Measurements from ENCODE around the gene SDSL.

The SDSL gene

GRCh38 chr12:113396200-113396599 lies 26.0 kb upstream of the SDSL start:
- Histone ChIP-seq H3K4me1 (ENCODE audit: control insufficient read depth, insufficient read depth, low read length) (no peaks in the 10 kb centered on the region; the same call in 1 of the 2 replicates), H3K9me3 (ENCODE audit: control insufficient read depth, insufficient read depth, low read length) (no peaks in the 10 kb centered on the region), H3K27ac (ENCODE audit: low read length) (no peak overlapping the region), H3K27me3 (ENCODE audit: control insufficient read depth, insufficient read depth, low read length) (no peaks in the 10 kb centered on the region), H3K36me3 (ENCODE audit: control insufficient read depth, insufficient read depth, low read length) (no peaks in the 10 kb centered on the region), H3K4me3 (ENCODE audit: low read length) (no peak overlapping the region)
- DNase-seq (ENCODE audit: low read depth, low spot score), result no peak

DNA sequence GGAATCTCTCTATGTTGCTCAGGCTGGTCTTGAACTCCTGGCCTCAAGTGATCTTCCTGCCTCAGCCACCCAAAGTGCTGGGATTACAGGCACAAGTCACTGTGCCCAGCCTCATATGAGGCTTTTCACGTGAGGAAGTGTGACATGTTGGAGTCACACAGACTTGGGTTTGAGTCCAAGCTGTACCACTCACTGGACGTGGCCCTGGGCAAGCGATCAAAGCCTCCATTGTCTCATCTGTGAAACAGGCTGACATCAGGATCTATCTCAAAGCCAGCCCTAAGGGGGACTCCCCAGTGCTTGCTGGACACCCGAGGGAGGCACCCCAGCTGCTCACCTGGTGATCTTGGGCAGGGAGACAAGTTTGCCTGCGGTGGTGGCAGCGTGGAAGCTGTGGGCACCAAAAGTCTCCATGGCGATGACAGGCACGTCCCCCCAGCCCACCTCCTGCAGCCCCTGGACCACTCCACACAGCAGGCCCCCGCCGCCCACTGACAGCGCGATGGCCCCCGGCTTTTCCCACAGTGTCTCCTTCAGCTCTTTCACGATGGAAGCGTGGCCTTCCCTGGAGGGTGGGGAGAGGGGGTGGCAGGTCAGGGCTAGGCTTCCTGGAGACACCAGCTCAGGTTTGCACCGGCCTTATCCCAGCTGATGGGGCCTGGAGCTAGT lies 25.2 kb upstream of the SDSL start:
- DNase-seq (ENCODE audit: low read depth, low spot score), result no peak
- Histone ChIP-seq H3K27me3 (ENCODE audit: control insufficient read depth, insufficient read depth, low read length) (no peaks in the 10 kb centered on the region), H3K4me1 (ENCODE audit: control insufficient read depth, insufficient read depth, low read length) (no peaks in the 10 kb centered on the region; the same call in 1 of the 2 replicates), H3K4me3 (ENCODE audit: low read length) (no peak overlapping the region), H3K36me3 (ENCODE audit: control insufficient read depth, insufficient read depth, low read length) (no peaks in the 10 kb centered on the region), H3K27ac (ENCODE audit: low read length) (no peak overlapping the region), H3K9me3 (ENCODE audit: control insufficient read depth, insufficient read depth, low read length) (no peaks in the 10 kb centered on the region)
- WGBS (ENCODE audit: insufficient coverage, insufficient read length), result no CpG with 5 or more reads among the region's 16 CpGs

DNA sequence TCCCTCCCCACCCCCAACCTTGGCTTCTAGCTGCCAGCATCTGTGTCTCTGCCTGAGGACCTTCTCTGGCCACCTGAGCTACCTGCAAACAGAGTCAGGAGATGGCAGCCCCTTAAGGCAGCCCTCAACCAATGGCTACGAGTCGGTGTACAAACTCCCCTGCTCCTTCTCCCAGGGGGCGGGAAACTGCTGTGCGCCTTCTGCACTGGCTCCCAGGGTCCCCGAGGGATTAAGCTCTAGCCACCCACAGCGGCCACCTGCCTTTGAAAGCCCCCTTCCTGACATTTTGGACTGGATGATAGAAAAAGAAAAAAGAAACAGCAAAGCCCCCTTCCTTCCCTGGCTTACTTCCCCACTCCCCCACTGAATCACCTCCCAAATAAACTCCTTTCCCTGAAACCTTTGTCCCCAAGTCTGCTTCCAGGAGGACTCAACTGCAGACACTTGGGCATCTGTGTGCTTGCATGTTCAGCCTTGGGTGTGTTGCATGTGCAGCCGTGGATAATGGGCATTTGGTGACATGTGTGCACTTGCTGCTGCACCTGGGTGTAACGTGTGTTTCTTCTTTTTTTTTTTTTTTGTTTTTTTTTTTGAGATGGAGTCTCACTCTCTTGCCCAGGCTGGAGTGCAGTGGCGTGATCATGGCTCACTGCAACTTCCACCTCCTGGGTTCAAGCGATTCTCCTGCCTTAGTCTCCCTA lies 24.5 kb upstream of the SDSL start:
- DNase-seq (ENCODE audit: low read depth, low spot score), result no peak
- H3K9me3 ChIP-seq (ENCODE audit: control insufficient read depth, insufficient read depth, low read length), result no peaks in the 10 kb centered on the region
- H3K4me1 ChIP-seq (ENCODE audit: control insufficient read depth, insufficient read depth, low read length), result no peaks in the 10 kb centered on the region; the same call in 1 of the 2 replicates
- no CpG with 5 or more reads among the region's 10 CpGs for WGBS (ENCODE audit: insufficient coverage, insufficient read length)
- H3K36me3 ChIP-seq (ENCODE audit: control insufficient read depth, insufficient read depth, low read length), result no peaks in the 10 kb centered on the region
- H3K27ac ChIP-seq (ENCODE audit: low read length), result no peak overlapping the region
- no peak overlapping the region for H3K4me3 ChIP-seq (ENCODE audit: low read length)
- H3K27me3 ChIP-seq (ENCODE audit: control insufficient read depth, insufficient read depth, low read length), result no peaks in the 10 kb centered on the region

GRCh38 chr12:113398346-113399290 lies 23.6 kb upstream of the SDSL start:
- Histone ChIP-seq H3K27me3 (ENCODE audit: control insufficient read depth, insufficient read depth, low read length) (no peaks in the 10 kb centered on the region), H3K4me3 (ENCODE audit: low read length) (no peak overlapping the region), H3K36me3 (ENCODE audit: control insufficient read depth, insufficient read depth, low read length) (no peaks in the 10 kb centered on the region), H3K27ac (ENCODE audit: low read length) (no peak overlapping the region), H3K9me3 (ENCODE audit: control insufficient read depth, insufficient read depth, low read length) (no peaks in the 10 kb centered on the region), H3K4me1 (ENCODE audit: control insufficient read depth, insufficient read depth, low read length) (no peaks in the 10 kb centered on the region; the same call in 1 of the 2 replicates)
- DNase-seq (ENCODE audit: low read depth, low spot score), result no peak
- WGBS (ENCODE audit: insufficient coverage, insufficient read length), result no CpG with 5 or more reads among the region's 26 CpGs

GRCh38 chr12:113399490-113399889 lies 22.7 kb upstream of the SDSL start:
- DNase-seq (ENCODE audit: low read depth, low spot score), result no peak
- Histone ChIP-seq H3K9me3 (ENCODE audit: control insufficient read depth, insufficient read depth, low read length) (no peaks in the 10 kb centered on the region), H3K4me3 (ENCODE audit: low read length) (no peak overlapping the region), H3K27me3 (ENCODE audit: control insufficient read depth, insufficient read depth, low read length) (no peaks in the 10 kb centered on the region), H3K4me1 (ENCODE audit: control insufficient read depth, insufficient read depth, low read length) (no peaks in the 10 kb centered on the region; the same call in 1 of the 2 replicates), H3K36me3 (ENCODE audit: control insufficient read depth, insufficient read depth, low read length) (no peaks in the 10 kb centered on the region), H3K27ac (ENCODE audit: low read length) (no peak overlapping the region)
- no CpG with 5 or more reads among the region's 12 CpGs for WGBS (ENCODE audit: insufficient coverage, insufficient read length)

DNA sequence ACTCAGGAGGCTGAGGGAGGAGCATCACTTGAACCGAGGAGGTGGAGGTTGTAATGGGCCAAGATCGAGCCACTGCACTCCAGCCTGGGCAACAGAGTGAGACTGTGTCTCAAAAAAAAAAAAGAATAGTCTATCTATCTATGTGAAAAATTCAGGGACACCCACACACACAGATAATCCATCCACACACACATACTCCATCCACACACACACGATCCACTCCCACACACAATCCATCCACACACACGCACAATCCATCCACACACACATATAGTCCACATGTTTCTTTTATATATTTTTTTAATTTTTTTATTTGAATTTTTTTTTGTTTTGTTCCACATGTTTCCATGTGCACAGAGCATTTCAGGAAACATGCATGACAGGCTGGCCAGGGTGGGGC lies 21.8 kb upstream of the SDSL start:
- 100% methylated on average over 2 of the region's 4 CpGs for WGBS (ENCODE audit: insufficient coverage, insufficient read length)
- no peaks in the 10 kb centered on the region for H3K27me3 ChIP-seq (ENCODE audit: control insufficient read depth, insufficient read depth, low read length)

DNA sequence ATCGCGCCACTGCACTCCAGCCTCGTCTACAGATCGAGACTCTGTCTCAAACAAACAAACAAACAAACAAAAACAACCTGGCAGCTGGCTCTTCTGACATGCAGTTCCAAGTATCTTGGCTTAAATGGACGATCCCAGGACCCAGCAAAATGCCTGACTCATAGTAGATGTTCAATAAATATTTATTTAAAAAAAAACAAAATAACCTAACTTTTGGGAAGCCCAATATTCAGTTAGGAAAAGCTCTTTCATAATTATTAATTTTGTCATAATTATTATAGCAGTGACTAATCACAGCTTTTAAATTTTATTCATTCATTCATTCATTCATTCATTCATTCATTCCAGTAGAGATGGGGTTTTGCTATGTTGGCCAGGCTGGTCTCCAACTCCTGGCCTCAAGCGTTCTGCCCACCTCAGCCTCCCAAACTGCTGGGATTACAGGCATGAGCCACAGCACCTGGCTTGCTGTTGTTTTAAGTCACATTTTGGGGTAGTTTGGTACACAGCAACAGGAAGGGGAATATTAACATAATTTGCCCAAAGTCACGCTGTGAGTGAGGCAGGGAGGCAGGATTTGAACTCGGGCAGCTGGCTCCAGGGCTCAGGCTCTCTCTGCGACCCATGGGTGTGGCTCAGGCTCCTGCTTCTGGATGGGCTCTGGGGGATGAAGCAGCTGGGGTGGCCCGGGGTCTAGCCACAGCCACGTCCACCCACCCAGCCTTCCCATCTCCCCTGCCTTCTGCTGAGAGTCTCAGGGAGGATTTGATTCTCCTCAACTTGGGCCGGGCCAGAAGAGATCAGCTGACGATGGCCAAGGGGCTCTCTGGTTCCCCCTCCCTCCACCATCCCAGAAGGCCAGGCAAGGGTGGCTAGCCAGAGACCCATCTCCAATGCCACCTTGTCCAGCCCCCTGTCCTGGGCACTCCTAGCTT lies 20.8 kb upstream of the SDSL start:
- Histone ChIP-seq H3K4me1 (ENCODE audit: control insufficient read depth, insufficient read depth, low read length) (no peaks in the 10 kb centered on the region; the same call in none of the 2 replicates), H3K27me3 (ENCODE audit: control insufficient read depth, insufficient read depth, low read length) (no peaks in the 10 kb centered on the region), H3K36me3 (ENCODE audit: control insufficient read depth, insufficient read depth, low read length) (no peaks in the 10 kb centered on the region), H3K27ac (ENCODE audit: low read length) (no peak overlapping the region), H3K9me3 (ENCODE audit: control insufficient read depth, insufficient read depth, low read length) (no peaks in the 10 kb centered on the region), H3K4me3 (ENCODE audit: low read length) (no peak overlapping the region)
- no CpG with 5 or more reads among the region's 13 CpGs for WGBS (ENCODE audit: insufficient coverage, insufficient read length)
- no peak for DNase-seq (ENCODE audit: low read depth, low spot score)

More for the DNA sequence above, 21.8 kb upstream of the SDSL start:
- Histone ChIP-seq H3K36me3 (ENCODE audit: control insufficient read depth, insufficient read depth, low read length) (no peaks in the 10 kb centered on the region), H3K9me3 (ENCODE audit: control insufficient read depth, insufficient read depth, low read length) (no peaks in the 10 kb centered on the region), H3K4me1 (ENCODE audit: control insufficient read depth, insufficient read depth, low read length) (no peaks in the 10 kb centered on the region; the same call in none of the 2 replicates), H3K27ac (ENCODE audit: low read length) (no peak overlapping the region), H3K4me3 (ENCODE audit: low read length) (no peak overlapping the region)
- no peak for DNase-seq (ENCODE audit: low read depth, low spot score)

DNA sequence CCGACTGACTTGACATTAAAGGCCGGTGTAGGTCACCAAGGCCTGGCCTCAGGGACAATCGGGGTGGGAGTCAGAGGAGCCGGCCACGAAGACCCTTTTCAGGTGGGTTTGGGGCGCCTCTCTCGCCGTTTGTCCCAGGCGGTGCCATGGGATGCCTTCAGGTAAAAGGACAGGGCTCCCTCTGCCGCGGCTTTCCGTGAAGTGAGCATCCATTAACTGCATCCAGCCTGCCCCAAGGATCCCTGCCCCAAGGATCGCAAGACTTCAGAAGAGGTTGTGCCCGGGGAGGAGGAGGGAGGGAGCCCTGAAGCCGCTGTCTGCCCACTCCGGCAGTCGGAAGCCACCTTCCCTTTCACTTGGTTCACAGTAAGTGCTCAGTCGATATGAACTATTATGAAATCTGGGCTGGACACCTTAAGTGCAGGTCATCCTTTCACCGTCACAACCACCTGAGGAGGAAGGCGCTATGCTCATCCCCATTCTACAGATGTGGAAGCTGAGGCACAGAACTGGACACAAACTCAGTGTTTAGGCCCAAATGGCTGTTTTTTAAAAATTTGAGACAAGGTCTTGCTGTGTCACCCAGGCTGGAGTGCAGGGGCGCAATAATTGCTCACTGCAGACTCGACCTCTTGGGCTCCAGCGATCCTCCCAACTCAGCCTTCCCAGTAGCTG lies 19.5 kb upstream of the SDSL start:
- H3K27me3 ChIP-seq (ENCODE audit: control insufficient read depth, insufficient read depth, low read length), result no peaks in the 10 kb centered on the region
- H3K4me1 ChIP-seq (ENCODE audit: control insufficient read depth, insufficient read depth, low read length), result no peaks in the 10 kb centered on the region; the same call in 1 of the 2 replicates
- H3K36me3 ChIP-seq (ENCODE audit: control insufficient read depth, insufficient read depth, low read length), result no peaks in the 10 kb centered on the region
- H3K27ac ChIP-seq (ENCODE audit: low read length), result no peak overlapping the region
- no CpG with 5 or more reads among the region's 23 CpGs for WGBS (ENCODE audit: insufficient coverage, insufficient read length)
- no peak for DNase-seq (ENCODE audit: low read depth, low spot score)
- no peak overlapping the region for H3K4me3 ChIP-seq (ENCODE audit: low read length)
- no peaks in the 10 kb centered on the region for H3K9me3 ChIP-seq (ENCODE audit: control insufficient read depth, insufficient read depth, low read length)

Data from iPS DF 6.9 (cell line).